Sigmoid colon (tissue), 7 donors: Measurements from ENCODE around the gene THSD8. TPM values are rescaled to one million over a fixed set of nuclear protein-coding genes. Genes with fewer than 3 reads are reported as not detected.

ENCODE experiments used
- DNase-seq: peaks from one replicate; pipeline ENCODE4 v3.0.0-alpha.2; 2019
- H3K27ac ChIP-seq, 4 donors: fragments of 200-600 bp; sonication (generic); one replicate each; pipeline ENCODE4 v1.5.1; 2016 to 2019; ENCODE audit warnings: mild to moderate bottlenecking in 1 of 4
- H3K27me3 ChIP-seq, 3 donors: fragments of 200-600 bp; sonication (generic); one replicate each; pipeline ENCODE4 v1.5.1; 2019; ENCODE audit warnings: mild to moderate bottlenecking in 1 of 3
- H3K36me3 ChIP-seq, 4 donors: fragments of 200-600 bp; sonication (generic); one replicate each; pipeline ENCODE4 v1.5.1; 2016 to 2019
- H3K4me1 ChIP-seq, 4 donors: fragments of 200-600 bp; sonication (generic); one replicate each; pipeline ENCODE4 v1.5.1; 2017 to 2019
- H3K4me3 ChIP-seq, 4 donors: fragments of 200-600 bp; sonication (generic); one replicate each; pipeline ENCODE4 v1.5.1; 2017 to 2019; ENCODE audit warnings: mild to moderate bottlenecking in 2 of 4, moderate library complexity in 1 of 4
- H3K9me3 ChIP-seq, 4 donors: fragments of 200-600 bp in 3 of 4; sonication (generic) in 3 of 4; one replicate each; pipeline versions ENCODE4 v1.5.1 to v1.6.1; 2013 to 2019
- CTCF ChIP-seq, 4 experiments: fragments of 450-650 bp in 3 of 4; fragments of 200-600 bp in 1 of 4; IDR thresholded peaks; one replicate each; pipeline ENCODE4 v1.5.1; 2016 to 2019; ENCODE audit warnings: antibody characterized with exemption in 4 of 4, mild to moderate bottlenecking in 3 of 4, moderate library complexity in 2 of 4
- EP300 ChIP-seq, 4 donors: sonication (generic); formaldehyde crosslinking; IDR thresholded peaks; one replicate each; pipeline ENCODE4 v1.6.1; 2017; ENCODE audit warnings: antibody characterized with exemption in 4 of 4
- POLR2A ChIP-seq, 2 donors: fragments of 450-650 bp; IDR thresholded peaks; one replicate each; pipeline ENCODE4 v1.6.1; 2016; ENCODE audit warnings: antibody characterized with exemption in 2 of 2, mild to moderate bottlenecking in 2 of 2, moderate library complexity in 2 of 2
- POLR2AphosphoS5 ChIP-seq, 4 donors: sonication (generic); formaldehyde crosslinking; IDR thresholded peaks; one replicate each; pipeline ENCODE4 v1.6.1; 2017; ENCODE audit warnings: antibody characterized with exemption in 4 of 4
- WGBS, 2 donors: extraction: QIAGEN DNeasy Blood & Tissue Kit; methylation state at CpG; one replicate each; pipeline ENCODE4 v1.1.7; 2013; 5-methylcytosine and 5-hydroxymethylcytosine counted together
- intact Hi-C: fragments of 100-400 bp; cut with DNase I; formaldehyde crosslinking; loops from one replicate; pipeline ENCODE4 v1.15.1; 2023
- polyA plus RNA-seq, 3 donors: library from polyadenylated mRNA; stranded (reverse); fragments of 200-250 nt; gene quantifications; one replicate each; pipeline ENCODE4 v1.2.3, GENCODE V29; 2013
- total RNA-seq, 4 donors: library from RNA; depleted of rRNA; stranded (reverse); fragments of >200 nt; gene quantifications; one replicate each; pipeline ENCODE4 v1.1.0, GENCODE V29; 2016
- donor health status: healthy with polysubstance abuse.
- donor health status: Bipolar disorder and iron deficiency.
- donor health status: healthy.

THSD8 gene
- total and polyA plus RNA-seq, 7 donors = 2.5 to 2.8 TPM; not detected in 5

DNA sequence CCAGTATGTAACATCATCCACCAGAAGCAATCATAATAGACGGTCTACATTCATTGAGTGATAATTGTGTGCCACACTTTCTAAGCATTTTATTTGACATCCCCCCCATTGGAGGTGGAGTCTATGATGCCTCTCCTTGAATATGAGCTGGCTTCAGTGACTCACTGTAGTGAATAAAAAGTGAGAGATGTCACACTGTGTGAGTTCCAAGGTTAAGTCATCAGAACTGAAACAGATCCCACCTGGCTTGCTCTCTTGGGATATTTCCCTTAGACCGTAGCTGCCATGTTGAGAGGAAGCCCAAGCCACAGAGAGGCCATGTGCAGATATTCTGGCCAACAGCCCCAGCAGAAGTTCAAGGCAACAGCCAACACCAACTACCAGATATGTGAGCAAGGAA, 19.9 kb downstream of the THSD8 start:
- WGBS, 2 donors = 84 to 87% methylated on average over 2 of the region's 2 CpGs
- no peak for DNase-seq
- Histone ChIP-seq H3K4me3 (no peak overlapping the region), H3K9me3 (no peaks in the 10 kb centered on the region), H3K4me1 (peaks cover 0 to 4% (median 2%) of the 10 kb centered on the region in 4 donors), H3K36me3 (no peaks in the 10 kb centered on the region), H3K27me3 (peaks cover 4 to 33% (median 23%) of the 10 kb centered on the region in 3 donors), H3K27ac (no peak overlapping the region)
- TF ChIP-seq POLR2AphosphoS5 (IDR thresholded peaks at IDR 0.05) (no peak), CTCF (IDR thresholded peaks at IDR 0.05) (no peak), POLR2A (IDR thresholded peaks at IDR 0.05) (no peak), EP300 (IDR thresholded peaks at IDR 0.05) (no peak)
- intact Hi-C loops = no loop called here

- WGBS, 2 donors = 7% methylated on average over 46 of the region's 46 CpGs
- TF ChIP-seq POLR2A (IDR thresholded peaks at IDR 0.05) (no peak), CTCF (IDR thresholded peaks at IDR 0.05) (no peak), EP300 (IDR thresholded peaks at IDR 0.05) (no peak), POLR2AphosphoS5 (IDR thresholded peaks at IDR 0.05) (no peak)
- no peaks in the 10 kb centered on the region for H3K36me3 ChIP-seq
- no peak overlapping the region for H3K27ac ChIP-seq
- no peak overlapping the region for H3K4me3 ChIP-seq
- no peaks in the 10 kb centered on the region for H3K9me3 ChIP-seq
- DNase-seq = no peak
- H3K4me1 ChIP-seq = peaks cover 0 to 9% (median 2%) of the 10 kb centered on the region in 4 donors
- peaks cover 25 to 71% (median 59%) of the 10 kb centered on the region in 3 donors for H3K27me3 ChIP-seq
- intact Hi-C loops = no loop called here
These were observed 23.6 kb downstream of the THSD8 start for GRCh38 chr19:12825254-12826131.

DNA sequence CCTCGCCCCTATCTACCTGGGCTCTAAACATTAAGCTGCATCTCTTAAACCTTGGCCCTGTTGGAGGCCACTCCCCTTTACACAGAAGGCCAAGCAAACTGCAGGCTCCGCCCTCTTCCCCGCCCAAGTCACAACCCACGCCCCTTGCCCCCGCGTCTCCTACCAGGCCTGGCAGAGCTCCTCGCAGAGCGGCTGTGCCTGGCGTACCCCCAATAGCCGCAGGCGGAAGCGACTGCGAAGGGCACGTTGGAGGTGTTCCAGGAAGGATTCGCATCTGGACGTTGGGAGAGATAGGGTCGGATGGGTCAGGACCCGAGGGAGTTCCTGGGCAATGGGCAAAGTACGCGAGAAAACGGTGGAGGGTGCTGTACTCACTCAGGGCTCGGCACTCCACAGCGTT, 26.6 kb downstream of the THSD8 start:
- Histone ChIP-seq H3K27me3 (peaks cover 47 to 100% (median 86%) of the 10 kb centered on the region in 3 donors), H3K4me3 (no peak overlapping the region), H3K4me1 (peaks cover 0 to 17% (median 12%) of the 10 kb centered on the region in 4 donors), H3K27ac (no peak overlapping the region), H3K36me3 (no peaks in the 10 kb centered on the region), H3K9me3 (no peaks in the 10 kb centered on the region)
- no peak for TF ChIP-seq POLR2A (IDR thresholded peaks at IDR 0.05)
- TF ChIP-seq EP300 (IDR thresholded peaks at IDR 0.05) = no peak
- TF ChIP-seq CTCF (IDR thresholded peaks at IDR 0.05) = no peak
- TF ChIP-seq POLR2AphosphoS5 (IDR thresholded peaks at IDR 0.05) = no peak
- no peak for DNase-seq
- intact Hi-C loops = no loop called here
- WGBS, 2 donors = 3 to 8% methylated on average over 23 of the region's 23 CpGs

DNA sequence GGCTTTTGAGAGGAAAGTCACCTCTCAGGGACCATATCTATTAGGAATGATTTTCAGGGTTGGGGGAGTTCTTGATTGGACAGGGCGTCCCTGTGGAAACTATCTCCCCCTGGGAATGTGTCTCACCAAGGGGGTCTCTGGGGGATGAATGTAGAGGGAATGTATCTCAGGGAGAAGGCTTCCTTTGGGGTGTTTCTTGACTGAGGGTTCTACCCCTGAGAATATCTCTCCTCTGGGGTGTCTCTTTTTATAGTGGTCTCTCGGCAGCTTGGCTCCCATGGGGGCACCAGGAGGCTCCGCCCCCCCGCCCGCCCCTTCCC, 31.5 kb downstream of the THSD8 start:
- H3K4me3 ChIP-seq = peak overlapping the region in 3 of 4 donors; percentile 31 to 44 (median 43)
- no peak for TF ChIP-seq POLR2A (IDR thresholded peaks at IDR 0.05)
- no peak for TF ChIP-seq EP300 (IDR thresholded peaks at IDR 0.05)
- no peak for TF ChIP-seq POLR2AphosphoS5 (IDR thresholded peaks at IDR 0.05)
- TF ChIP-seq CTCF (IDR thresholded peaks at IDR 0.05) = no peak
- WGBS, 2 donors = 0 to 5% methylated on average over 5 of the region's 5 CpGs

More for the DNA sequence above, 31.5 kb downstream of the THSD8 start:
- Histone ChIP-seq H3K9me3 (no peaks in the 10 kb centered on the region), H3K27me3 (peaks cover 75 to 100% (median 92%) of the 10 kb centered on the region in 3 donors), H3K27ac (no peak overlapping the region), H3K36me3 (no peaks in the 10 kb centered on the region), H3K4me1 (peaks cover 0 to 28% (median 21%) of the 10 kb centered on the region in 4 donors)
- no peak for DNase-seq
- intact Hi-C loops = no loop called here
